ENCODE results near the gene S100A5.
"Not testable (repeated sequence)": the region's sequence is repeated elsewhere in the genome, so short reads cannot be mapped to it uniquely, and the experiment has no call there.

S100A5 gene, protein sequence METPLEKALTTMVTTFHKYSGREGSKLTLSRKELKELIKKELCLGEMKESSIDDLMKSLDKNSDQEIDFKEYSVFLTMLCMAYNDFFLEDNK

DNA sequence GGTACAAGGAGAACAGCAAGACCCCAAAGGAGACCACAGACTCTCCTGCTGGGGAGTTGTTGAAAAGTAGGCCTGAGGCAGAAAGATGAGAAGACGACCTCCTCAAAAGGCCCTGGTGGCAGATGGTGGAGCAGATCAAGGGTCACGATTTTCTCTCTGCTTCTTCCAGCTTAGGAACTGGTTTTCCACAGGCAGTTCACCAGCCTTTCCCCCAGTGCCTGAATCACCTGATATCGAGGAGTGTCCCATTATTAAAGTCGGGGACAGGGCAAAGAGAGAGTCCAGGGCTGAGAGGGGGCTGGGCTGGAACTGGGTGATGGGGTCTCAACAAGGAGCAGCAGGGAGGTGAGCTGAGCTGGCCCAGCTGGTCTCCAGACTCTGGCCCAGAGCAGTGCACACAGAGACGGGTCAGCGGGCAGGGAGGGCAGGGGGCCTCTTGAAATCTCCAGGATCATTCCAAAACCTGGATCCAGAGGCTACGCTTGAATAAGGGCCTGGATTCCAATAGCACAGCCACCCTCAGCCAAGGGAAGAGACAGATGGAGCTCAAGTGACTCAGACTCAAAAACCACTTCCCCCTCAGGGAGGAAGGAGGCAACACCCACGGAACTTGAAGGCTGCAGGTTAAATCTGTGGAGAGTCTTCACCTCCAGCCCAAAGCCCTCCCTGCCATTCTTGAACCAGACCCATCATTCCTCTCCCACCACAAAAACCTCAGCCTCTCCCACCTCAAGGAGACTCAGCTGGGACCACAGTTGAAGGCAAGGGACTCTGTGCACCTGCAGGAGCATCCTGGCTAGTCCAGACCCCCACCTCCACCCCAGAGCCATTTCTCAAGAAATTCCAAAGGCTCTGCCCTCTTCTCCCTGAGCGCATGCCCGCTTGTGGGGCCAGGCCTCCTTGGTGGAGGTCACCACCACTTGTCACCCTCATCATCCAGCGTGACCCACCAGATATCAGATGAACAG, at the start of gene S100A5:
Gene S100A5, minus strand, starts transcription at position 541 of the 968 bp plus-strand sequence. CDS start 743 bp downstream, outside the sequence.
- DNase-seq (ENCODE audit: low spot score) = no peak

DNA sequence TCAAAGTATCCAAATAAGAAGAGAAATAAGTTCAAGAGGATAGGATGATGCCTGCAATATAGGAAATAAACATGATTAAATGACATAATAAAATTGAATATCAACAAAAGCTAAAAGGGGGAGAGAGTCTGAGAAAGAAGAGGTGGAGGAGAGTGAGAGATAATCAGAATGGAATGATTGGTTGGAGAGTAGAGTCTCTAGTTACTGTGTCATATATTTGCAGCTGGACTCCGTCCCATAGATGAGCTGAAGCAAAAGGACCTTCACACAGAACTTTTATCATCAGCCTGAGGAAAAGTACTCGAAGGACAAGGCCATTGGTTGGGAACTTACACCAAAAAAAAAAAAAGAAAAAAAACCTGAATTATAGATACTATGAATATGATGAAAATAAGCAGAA, 47.7 kb upstream of the S100A5 start:
- DNase-seq (ENCODE audit: low spot score) = no peak

DNA sequence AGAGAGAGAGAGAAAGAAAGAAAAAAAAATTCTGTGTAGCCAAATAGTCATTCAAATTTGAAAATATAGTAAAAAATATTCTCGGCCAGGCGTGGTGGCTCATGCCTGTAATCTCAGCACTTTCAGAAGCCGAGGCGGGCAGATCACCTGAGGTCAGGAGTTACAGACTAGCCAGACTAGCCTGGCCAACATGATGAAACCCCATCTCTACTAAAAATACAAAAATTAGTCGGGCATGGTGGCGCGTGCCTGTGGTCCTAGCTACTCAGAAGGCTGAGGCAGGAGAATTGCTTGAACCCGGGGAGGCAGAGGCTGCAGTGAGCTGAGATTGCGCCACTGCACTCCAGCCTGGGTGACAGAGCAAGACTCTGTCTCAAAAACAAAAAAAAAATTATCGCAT, 47.3 kb upstream of the S100A5 start:
- not testable (repeated sequence) for DNase-seq (ENCODE audit: low spot score)

DNA sequence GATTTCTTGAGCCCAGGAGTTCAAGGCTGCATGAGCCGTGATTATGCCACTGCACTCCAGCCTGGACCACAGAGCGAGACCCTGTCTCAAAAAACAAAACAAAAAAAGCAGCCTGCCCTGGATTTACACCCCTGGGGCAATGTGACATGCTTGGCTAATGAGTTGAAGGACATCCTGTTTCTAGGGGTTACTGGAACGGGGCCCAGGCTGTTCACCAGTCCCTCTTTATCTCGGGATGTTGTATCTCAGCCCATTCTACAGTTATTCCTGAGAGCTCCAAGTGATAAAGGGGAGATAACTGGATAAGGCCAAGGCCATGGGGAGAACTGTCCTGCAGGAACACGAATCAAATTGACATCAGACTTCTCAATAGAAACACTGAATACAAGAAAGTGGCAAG, 46.6 kb upstream of the S100A5 start:
- no peak for DNase-seq (ENCODE audit: low spot score)

DNA sequence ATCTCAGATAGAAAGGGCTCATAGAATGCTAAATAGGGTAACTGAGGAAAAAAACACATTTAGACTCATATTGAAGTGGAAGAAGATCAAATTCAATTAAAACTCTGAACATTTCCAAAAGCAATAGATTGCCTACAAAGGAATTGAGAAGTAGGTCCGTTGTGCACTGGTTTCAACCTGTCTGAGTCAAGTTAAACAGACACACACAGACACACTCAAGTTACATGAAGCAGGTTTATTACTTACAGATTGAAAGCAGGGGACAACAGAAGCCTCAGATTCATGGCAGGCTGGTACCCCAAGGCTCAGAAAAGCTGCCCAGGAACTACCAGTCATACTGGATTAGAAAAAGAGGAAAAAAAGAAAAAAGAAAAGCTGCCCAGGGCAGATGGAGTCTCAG, 45.6 kb upstream of the S100A5 start:
- DNase-seq (ENCODE audit: low spot score) = no peak

DNA sequence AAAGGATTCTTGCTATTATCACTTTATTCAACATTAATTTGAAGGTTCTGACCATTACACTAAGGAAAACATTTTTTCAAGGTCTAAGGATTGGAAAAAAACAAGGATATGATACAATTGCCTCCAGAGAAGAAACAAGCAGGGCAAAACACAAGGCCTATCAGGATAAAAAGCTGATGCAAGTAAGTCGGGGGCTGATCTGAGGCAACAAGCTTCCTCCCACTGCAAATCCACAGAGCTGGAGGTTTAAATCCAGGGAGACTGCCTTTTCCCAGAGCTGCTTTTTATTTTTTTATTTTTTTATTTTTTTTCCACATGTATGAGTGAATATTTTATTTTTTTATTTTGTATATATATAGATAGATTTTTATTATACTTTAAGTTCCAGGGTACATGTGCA, 44.3 kb upstream of the S100A5 start:
- no peak for DNase-seq (ENCODE audit: low spot score)

DNA sequence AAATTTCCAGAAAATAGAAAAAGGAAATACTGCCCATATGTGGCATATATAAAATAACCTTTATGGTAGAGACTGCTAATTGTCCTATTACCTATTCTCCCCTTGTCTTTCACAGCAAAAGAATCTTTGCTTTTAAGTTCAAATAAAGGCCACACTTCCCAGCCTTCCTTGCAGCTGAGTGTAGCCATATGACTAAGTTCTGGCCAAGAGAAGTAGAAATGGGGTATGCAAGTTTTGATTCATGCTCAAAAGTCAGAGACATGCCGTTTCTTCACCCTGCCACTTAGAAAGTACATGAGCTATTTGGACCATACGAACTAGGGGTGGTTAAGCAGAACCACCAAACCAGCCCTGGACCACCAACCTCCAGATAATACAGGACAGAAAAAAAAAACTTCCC, 43.2 kb upstream of the S100A5 start:
- no peak for DNase-seq (ENCODE audit: low spot score)

DNA sequence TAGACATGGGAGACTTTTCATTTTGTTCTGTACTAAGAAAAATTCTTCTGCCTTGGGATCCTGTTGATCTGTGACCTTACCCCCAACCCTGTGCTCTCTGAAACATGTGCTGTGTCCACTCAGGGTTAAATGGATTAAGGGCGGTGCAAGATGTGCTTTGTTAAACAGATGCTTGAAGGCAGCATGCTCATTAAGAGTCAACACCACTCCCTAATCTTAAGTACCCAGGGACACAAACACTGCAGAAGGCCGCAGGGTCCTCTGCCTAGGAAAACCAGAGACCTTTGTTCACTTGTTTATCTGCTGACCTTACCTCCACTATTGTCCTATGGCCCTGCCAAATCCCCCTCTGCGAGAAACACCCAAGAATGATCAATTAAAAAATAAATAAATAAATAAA, 42.8 kb upstream of the S100A5 start:
- DNase-seq (ENCODE audit: low spot score) = not testable (repeated sequence)

DNA sequence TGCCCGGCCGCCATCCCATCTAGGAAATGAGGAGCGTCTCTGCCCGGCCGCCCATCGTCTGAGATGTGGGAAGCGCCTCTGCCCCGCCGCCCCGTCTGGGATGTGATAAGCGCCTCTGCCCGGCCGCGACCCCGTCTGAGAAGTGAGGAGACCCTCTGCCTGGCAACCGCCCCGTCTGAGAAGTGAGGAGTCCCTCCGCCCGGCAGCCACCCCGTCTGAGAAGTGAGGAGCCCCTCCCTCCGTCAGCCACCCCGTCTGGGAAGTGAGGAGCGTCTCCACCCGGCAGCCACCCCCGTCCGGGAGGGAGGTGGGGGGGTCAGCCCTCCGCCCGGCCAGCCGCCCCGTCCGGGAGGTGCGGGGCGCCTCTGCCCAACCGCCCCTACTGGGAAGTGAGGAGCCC, 42.1 kb upstream of the S100A5 start:
- not testable (repeated sequence) for DNase-seq (ENCODE audit: low spot score)

DNA sequence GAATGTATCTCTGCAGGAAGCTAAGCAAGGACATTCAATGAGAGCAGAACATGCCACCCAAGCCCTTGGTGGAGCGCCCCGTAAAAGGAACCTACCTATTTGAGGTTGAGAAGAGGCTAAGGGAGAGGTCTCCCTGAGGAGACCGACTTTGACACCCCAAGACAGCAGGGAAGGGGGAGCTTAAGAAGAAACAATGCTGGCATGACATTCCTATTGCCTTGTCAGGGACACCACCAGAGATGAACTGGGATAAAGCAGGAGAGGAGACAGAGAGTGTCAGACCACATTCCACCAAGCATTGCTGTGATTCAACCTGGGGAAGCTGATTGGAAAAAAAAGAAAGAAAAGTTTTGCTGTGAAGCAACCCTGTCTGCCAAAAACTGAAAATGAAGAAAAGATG, 38.2 kb upstream of the S100A5 start:
- DNase-seq (ENCODE audit: low spot score) = no peak

DNA sequence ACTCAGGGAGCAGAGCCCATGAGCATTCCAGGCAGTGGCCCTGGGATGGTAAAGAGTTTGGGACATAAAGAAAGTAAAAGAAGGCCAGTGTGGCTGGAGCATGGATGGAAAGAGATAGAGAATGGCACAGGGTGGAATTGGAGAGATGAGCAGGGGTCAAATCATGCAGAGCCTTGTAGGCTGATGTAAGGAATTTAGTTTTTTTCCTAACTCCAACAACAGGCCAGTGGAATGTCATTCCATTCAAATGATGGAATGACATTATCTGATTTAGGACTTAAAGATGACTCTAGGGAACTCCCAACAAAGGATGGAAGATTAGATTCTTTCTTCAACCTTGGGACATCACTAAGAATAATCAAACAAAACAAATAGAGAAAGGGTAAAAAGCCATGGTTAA, 37.8 kb upstream of the S100A5 start:
- no peak for DNase-seq (ENCODE audit: low spot score)

DNA sequence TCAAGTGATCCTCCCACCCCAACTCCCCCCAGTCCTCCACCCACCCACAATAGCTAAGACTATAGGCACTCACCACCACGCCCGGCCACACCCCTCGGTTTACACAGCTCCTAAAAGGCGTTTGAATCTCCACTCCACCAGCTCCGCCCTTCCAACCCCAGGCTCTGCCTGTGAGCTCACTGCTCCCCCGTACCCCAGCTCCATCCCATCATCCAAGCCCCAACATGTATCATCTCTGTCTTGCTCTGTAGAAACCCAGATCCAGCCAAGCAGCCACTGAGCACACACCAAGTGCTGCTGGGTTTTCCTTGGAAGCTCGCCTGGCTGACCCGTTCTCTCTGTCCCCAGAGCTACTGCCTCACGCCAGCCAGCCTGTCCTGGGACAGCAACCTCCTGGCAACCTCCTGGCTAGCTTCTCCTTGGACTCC, 36.9 kb upstream of the S100A5 start:
- no peak for DNase-seq (ENCODE audit: low spot score)

DNA sequence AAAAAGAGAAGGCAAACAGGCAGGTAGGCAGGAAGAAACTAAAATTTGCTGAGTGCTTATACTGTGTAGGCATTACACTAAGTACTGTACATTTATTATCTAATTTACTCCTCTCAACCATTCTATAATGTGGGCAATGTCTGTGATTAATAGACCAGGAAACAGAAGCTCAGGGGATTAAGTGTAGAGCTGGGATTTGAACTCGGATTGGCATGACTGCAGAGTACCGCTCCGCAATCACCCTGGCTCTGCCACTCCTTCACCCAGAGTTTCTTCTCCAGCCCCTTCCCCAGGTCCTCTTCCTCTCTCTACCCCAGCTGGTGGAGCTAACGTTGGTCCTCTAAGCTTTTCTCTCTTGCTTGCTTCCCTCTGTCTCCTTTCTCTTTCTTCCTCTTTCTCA, 36.4 kb upstream of the S100A5 start:
- no peak for DNase-seq (ENCODE audit: low spot score)

DNA sequence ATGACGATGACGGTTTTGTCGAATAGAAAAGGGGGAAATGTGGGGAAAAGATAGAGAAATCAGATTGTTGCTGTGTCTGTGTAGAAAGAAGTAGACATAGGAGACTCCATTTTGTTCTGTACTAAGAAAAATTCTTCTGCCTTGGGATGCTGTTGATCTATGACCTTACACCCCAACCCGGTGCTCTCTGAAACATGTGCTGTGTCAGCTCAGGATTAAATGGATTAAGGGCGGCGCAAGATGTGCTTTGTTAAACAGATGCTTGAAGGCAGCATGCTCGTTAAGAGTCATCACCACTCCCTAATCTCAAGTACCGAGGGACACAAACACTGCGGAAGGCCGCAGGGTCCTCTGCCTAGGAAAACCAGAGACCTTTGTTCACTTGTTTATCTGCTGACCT, 34.8 kb upstream of the S100A5 start:
- DNase-seq (ENCODE audit: low spot score) = not testable (repeated sequence)

DNA sequence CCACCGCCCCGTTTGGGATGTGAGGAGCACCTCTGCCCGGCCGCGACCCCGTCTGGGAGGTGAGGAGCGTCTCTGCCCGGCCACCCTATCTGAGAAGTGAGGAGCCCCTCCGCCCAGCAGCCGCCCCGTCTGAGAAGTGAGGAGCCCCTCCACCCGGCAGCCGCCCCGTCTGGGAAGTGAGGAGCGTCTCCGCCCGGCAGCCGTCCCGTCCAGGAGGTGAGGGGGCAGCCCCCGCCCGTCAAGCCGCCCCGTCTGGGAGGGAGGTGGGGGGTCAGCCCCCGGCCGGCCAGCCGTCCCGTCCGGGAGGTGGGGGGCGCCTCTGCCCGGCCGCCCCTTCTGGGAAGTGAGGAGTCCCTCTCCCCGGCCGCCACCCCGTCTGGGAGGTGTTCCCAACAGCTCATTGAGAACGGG, 34.4 kb upstream of the S100A5 start:
- not testable (repeated sequence) for DNase-seq (ENCODE audit: low spot score)

DNA sequence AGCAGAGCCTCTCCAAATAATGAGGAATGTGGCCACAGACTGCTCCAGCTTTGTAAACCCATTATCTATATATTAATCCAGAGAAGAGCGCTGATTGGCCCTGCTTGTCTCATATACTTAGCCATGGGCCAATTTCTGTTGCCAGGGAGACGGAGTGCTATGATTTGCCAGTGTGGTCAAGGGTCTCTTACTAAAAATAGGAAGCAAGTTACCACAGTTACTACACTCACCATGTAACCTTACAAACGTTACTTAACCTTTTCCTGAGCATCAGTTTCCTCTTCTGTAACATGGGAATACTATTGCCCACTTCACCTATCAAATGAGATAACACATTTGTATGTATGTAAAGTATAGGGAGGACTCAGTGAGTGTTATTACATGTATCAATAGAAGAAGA, 32.6 kb upstream of the S100A5 start:
- no peak for DNase-seq (ENCODE audit: low spot score)

DNA sequence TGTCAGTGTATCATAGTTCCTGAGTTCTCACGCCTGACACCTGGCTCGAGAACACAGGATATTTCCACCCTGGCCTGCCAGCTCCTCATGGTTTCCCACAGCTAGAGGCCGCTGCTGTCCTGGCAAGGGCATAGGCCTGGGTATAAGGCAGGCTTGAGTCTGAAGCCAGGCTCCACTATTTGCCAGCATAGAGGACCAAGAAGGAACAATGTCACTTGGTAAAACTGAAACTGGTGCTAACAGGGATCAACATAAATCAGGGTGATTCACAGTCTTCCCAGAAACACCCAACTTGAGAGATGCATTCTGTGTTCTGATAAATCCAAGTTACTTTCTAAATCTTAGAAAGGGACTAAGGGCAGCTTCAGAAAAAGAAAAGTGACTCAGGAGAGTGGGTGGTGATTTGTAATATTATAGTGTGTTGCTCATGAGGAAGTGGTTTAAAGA, 31.9 kb upstream of the S100A5 start:
- peak; percentile 50 for DNase-seq (ENCODE audit: low spot score)

DNA sequence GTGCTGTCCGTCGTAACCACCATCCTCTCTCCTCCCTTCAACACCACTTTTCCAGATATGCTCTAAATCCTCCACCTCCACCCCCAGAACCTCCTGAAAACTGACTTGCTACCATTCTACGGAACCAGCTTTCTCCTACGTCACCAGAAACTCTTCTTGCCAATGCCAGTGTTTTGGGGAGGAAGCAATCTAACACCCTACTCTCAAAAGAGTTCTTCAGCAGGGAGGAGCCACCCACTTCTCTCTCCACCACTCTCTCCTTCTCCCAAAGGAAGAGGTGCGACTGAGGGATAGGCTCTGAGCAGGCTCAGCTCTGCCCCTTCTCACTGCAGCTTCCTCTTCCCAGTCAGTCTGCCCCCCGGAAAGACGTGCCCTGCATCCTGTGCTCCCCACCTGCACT, 31.0 kb upstream of the S100A5 start:
- DNase-seq (ENCODE audit: low spot score) = no peak

DNA sequence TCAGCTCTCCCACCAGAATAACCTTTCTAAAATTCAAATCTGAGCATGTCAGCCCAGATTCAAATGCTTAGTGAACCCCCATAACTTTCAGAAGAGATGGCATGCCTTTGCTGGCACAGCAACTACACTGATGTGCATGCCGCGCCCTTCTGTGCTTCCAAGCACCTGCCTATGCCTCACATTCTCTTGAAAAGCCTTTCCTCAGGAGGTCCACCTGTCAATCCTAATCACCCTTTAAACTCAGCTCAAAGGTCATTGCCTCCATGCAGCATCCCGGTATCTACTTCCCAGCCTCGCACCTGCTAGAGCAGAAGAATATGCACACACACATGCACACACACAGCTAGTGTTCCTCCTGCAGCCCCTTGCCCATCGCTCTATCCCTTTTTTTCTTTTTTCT, 30.1 kb upstream of the S100A5 start:
- no peak for DNase-seq (ENCODE audit: low spot score)

DNA sequence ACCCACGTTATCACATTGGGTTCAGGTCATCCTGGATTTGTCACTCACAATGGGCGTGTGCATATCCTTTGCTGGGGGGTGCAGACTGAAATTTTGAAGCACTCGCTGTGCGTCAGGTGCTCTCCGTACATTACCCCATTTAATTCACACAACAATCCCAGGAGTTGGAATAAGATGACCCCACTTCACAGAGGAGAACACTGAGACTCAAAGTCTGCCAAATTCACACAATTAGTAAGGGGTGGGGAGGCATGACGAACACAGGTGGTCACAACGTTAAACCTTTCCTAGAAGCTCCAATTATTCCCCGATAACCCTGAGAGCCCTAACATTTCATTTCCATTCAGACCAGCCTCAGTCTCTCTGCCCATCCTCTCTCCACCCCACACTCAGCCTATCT, 28.7 kb upstream of the S100A5 start:
- no peak for DNase-seq (ENCODE audit: low spot score)

DNA sequence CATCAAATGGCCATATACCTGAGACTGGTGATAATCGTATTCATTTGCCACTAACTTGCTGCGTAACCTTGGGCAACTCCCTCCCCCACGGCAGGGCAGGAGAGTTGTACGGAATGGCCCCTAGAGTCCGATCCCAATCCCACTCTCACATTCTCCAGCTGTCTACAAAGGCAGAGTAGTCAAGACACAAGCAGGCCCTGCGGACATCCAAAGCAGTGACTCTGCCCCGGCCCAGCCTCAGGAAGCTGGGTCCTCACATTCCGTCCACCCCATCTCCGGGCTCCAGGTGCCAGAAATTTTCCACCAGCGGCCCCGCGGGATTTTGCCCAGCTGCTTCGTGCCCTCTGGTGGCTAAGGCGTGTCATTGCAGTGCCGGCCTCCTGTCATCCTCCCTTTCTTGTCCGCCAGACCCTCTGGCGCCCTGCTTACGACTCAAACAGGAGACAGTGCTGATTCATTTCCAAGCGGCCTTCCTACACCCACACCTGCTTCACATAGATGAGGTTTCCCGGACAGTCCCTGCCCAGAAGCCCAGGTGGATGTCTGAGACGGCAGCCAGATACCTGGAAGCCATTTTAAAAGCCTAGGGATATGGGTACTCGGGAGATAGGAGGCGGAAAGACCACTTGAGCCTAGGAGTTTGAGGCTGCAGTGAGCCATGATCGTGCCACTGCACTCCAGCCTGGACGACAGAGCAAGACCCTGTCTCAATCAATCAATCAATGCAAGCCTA, 27.8 kb upstream of the S100A5 start:
- peak; percentile 93 for DNase-seq (ENCODE audit: low spot score)

DNA sequence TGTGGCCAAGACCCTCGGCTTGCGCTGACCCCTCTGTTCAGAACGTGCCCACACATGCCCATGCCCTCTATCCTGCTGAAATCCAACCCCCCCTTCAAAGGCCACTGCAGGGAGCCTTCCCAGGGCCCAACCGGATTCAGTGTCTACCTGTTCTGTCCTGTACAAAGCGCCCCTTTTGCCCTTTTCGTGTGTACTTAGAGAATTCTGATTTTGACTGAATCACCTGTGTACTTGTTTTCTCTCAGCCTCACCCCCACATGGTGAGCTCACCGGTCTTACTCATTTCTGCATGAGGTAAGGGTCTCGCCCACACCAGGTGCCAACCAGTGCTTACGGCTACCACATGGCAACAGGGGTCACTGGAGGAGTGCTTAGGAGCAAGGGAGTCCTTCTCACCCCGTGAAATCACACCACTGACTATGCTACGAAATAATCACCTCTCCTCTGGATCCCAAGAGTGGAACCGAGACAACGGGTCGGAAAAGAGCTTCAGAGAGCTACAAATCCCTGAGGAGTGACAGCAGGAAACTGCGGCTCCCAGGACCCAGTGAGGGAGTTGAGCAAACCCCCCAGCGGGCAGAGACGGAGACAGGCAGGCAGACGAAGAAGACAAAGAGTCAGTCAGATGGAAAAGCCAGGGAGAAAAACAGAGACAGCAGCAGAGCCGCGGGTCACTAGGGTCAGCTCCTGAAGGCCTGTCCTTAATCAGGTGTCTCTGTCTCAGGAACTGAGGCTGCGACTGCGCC, 27.1 kb upstream of the S100A5 start:
- no peak for DNase-seq (ENCODE audit: low spot score)

Measured in HuH-7.5 (cell line).